D721Med (cell line): ENCODE data around the gene ZNF592.

Experiments used
- DNase-seq: peaks from one replicate; pipeline ENCODE4 v3.0.0; 2011; ENCODE audit warnings: low spot score; ENCODE audit not compliant: insufficient read length
- FAIRE-seq: peaks from 2 replicates; lab custom pipeline; 2011; peaks lifted over from hg19 to GRCh38; lab: Jason Lieb, UNC
- CTCF ChIP-seq: IDR thresholded peaks from 2 replicates; pipeline ENCODE4 v1.5.1; 2012; ENCODE audit warnings: mild to moderate bottlenecking, control low read depth; ENCODE audit not compliant: insufficient read depth; ENCODE audit errors: missing control alignments

The ZNF592 gene

GRCh38 chr15:84764989-84765388, 16.6 kb downstream of the ZNF592 start:
- FAIRE-seq, result no peak
- no peak for TF ChIP-seq CTCF
- DNase-seq, result no peak

- no peak for DNase-seq
- FAIRE-seq, result no peak
- no peak for TF ChIP-seq CTCF
Measured at GRCh38 chr15:84765675-84766074, 17.3 kb downstream of the ZNF592 start.

GRCh38 chr15:84766461-84767035, 18.2 kb downstream of the ZNF592 start:
- FAIRE-seq (no peak), DNase-seq (no peak)
- TF ChIP-seq CTCF, result no peak

GRCh38 chr15:84772031-84772430, 23.6 kb downstream of the ZNF592 start:
- TF ChIP-seq CTCF, result no peak
- no peak for FAIRE-seq
- no peak for DNase-seq

GRCh38 chr15:84772467-84772866, 24.1 kb downstream of the ZNF592 start:
- TF ChIP-seq CTCF, result no peak
- no peak for DNase-seq
- no peak for FAIRE-seq

GRCh38 chr15:84773716-84774115, 25.3 kb downstream of the ZNF592 start:
- FAIRE-seq, result no peak
- no peak for DNase-seq
- TF ChIP-seq CTCF, result no peak

GRCh38 chr15:84775867-84776449, 27.6 kb downstream of the ZNF592 start:
- no peak for FAIRE-seq
- TF ChIP-seq CTCF, result no peak
- no peak for DNase-seq
